ENCODE results near the gene NDUFV1. TPM values are rescaled to one million over a fixed set of nuclear protein-coding genes. Genes with fewer than 3 reads are reported as not detected.

The NDUFV1 gene
- total RNA-seq, 2 donors from 2014 or later = 424 to 522 TPM

- Histone ChIP-seq H3K4me3 (peak overlapping the region; percentile 95 to 99), H3K27ac (peak overlapping the region; percentile 93 to 94), H3K9me3 (no peaks in the 10 kb centered on the region), H3K27me3 (no peaks in the 10 kb centered on the region), H3K4me1 (peaks cover 0 to 24% of the 10 kb centered on the region in 2 donors), H3K36me3 (peaks cover 41% of the 10 kb centered on the region)
- no peak for TF ChIP-seq CTCF (IDR thresholded peaks at IDR 0.05)
- no peak for DNase-seq (ENCODE audit: low spot score)
Observed at GRCh38 chr11:67607507-67607906, 771 bp downstream of the NDUFV1 start.

DNA sequence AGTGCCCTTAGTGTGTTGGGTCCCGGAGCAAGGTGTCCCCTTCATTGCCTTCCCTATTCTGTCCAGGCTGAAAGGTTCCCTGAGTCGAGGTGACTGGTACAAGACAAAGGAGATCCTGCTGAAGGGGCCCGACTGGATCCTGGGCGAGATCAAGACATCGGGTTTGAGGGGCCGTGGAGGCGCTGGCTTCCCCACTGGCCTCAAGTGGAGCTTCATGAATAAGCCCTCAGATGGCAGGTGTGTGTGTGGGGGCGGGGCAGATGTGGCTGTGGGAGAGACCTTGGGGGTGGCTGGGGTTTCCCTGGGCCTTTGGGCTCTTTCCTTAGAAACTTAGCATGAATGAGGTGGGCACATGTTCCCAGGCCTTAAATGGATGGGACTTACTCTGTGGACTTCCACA lies 1.8 kb downstream of the NDUFV1 start:
- no peaks in the 10 kb centered on the region for H3K9me3 ChIP-seq
- H3K27ac ChIP-seq = no peak overlapping the region
- DNase-seq (ENCODE audit: low spot score) = no peak
- peaks cover 46% of the 10 kb centered on the region for H3K36me3 ChIP-seq
- peaks cover 0 to 26% of the 10 kb centered on the region in 2 donors for H3K4me1 ChIP-seq
- no peaks in the 10 kb centered on the region for H3K27me3 ChIP-seq
- no peak overlapping the region for H3K4me3 ChIP-seq
- no peak for TF ChIP-seq CTCF (IDR thresholded peaks at IDR 0.05)

- no peak for DNase-seq (ENCODE audit: low spot score)
- H3K4me1 ChIP-seq = peaks cover 0 to 34% of the 10 kb centered on the region in 2 donors
- no peak overlapping the region for H3K4me3 ChIP-seq
- no peaks in the 10 kb centered on the region for H3K27me3 ChIP-seq
- peaks cover 46% of the 10 kb centered on the region for H3K36me3 ChIP-seq
- no peak overlapping the region for H3K27ac ChIP-seq
- no peaks in the 10 kb centered on the region for H3K9me3 ChIP-seq
- TF ChIP-seq CTCF (IDR thresholded peaks at IDR 0.05) = no peak
Observed at GRCh38 chr11:67609316-67609715, 2.6 kb downstream of the NDUFV1 start.

DNA sequence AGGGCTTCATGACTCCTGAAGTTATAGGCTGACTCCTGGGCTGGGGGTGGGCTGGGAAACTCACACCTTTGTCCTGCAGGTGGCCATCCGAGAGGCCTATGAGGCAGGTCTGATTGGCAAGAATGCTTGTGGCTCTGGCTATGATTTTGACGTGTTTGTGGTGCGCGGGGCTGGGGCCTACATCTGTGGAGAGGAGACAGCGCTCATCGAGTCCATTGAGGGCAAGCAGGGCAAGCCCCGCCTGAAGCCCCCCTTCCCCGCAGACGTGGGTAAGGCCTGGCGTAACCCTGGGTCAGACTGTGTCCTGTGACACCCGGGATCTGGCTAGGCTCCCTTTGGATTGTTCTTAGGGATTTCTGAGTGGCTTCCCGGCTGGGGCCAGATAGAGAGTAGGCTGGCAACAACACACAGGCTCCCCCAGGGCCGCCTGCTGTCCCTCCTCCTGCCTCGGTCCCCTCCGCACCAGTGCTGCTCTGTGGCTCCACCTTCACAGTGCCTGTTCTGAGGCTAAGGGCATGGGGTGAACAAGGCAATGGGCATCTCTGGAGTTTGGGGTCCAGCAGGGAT lies 3.6 kb downstream of the NDUFV1 start:
- Histone ChIP-seq H3K27ac (no peak overlapping the region), H3K4me3 (no peak overlapping the region), H3K36me3 (peaks cover 46% of the 10 kb centered on the region), H3K27me3 (no peaks in the 10 kb centered on the region), H3K4me1 (peaks cover 0 to 45% of the 10 kb centered on the region in 2 donors), H3K9me3 (no peaks in the 10 kb centered on the region)
- no peak for TF ChIP-seq CTCF (IDR thresholded peaks at IDR 0.05)
- DNase-seq (ENCODE audit: low spot score) = no peak

DNA sequence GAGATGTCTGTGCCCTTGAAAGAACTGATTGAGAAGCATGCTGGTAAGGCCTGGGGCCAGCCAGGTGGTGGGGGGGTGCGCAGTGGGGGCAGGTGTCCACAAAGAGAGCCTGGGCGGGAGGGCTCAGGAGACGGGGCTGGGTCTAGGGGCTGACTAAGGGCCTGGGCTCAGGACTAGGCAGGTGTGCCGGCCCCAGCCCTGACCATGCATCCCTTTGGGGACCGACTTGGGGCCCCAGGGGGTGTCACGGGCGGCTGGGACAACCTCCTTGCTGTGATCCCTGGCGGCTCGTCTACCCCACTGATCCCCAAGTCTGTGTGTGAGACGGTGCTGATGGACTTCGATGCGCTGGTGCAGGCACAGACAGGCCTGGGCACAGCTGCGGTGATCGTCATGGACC lies 4.4 kb downstream of the NDUFV1 start:
- H3K4me3 ChIP-seq = no peak overlapping the region
- peaks cover 0 to 48% of the 10 kb centered on the region in 2 donors for H3K4me1 ChIP-seq
- H3K36me3 ChIP-seq = peaks cover 46% of the 10 kb centered on the region
- DNase-seq (ENCODE audit: low spot score) = no peak
- no peak for TF ChIP-seq CTCF (IDR thresholded peaks at IDR 0.05)
- H3K27me3 ChIP-seq = no peaks in the 10 kb centered on the region
- H3K9me3 ChIP-seq = no peaks in the 10 kb centered on the region
- H3K27ac ChIP-seq = no peak overlapping the region

All from right atrium auricular region (tissue), 2 donors.